Daoy (cell line): Measurements from ENCODE around the gene GAB1. TPM values are rescaled to one million over a fixed set of nuclear protein-coding genes. Genes with fewer than 3 reads are reported as not detected.

Experiments
- DNase-seq: peaks from one replicate; pipeline ENCODE4 v3.0.0-alpha.2; 2015; ENCODE audit warnings: low read depth
- total RNA-seq: library from RNA; depleted of rRNA; stranded (reverse); fragments of >200 nt; shearing (Covaris generic); gene quantifications from 2 replicates; pipeline ENCODE4 v1.2.3, GENCODE V29; 2014; rRNA removed

The GAB1 gene
- total RNA-seq, 1 experiment from 2014 or later, result 5.3 TPM

DNA sequence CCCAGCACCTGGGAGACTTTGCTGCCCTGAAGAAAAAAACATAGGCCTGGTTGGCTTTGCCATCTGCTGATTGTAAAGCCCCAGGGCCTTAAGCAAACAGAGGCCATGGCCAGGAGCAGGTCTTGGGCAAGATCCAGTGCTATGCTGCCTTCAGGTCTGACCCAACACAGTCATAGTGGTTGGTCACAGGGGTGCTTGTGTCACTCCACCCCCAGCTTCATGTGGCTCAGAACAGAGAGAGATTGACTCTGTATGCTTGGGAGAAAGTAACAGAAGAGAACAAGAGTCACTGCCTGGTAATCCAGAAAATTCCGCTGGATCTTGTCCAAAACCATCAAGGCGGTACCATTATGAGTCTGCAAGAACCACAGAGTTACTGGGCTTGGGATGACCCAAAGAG, 152.4 kb downstream of the GAB1 start:
- DNase-seq, result peak; percentile 3

DNA sequence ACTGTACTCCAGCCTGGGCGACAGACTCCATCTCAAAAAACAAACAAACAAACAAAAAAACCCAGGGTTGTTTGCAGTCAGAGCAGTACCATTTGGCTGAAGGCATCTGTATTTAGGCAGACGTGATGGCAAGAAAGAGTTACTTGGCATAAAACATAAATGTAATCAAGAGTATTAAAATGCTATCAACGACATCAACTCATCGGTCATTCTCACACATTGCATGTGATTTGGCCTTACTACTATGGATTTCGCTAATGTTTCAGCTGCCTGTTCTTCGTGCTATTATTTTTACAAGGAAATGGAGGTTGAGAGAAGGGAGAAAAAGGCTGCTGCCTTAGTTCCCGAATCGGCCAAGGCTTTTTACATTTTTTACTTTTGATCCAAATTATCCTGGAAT, 161.3 kb downstream of the GAB1 start:
- DNase-seq, result no peak

DNA sequence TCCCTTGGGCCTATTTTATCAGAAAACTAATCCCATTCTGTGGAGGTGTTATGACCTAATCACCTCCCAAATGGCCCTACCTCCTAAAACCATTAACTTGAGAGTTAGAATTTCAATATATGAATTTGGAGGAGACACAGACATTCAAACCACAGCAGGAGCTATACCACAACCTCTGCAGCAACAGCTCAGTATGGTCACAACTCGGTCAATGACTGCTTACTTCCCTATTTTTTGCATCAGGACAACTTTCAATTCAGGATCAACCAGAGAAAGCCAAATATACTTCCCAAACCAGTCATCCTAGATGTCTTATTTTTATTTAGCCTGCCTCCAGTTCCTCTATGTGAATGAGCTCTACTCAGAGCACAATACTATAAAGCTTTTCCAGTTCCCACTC, 165.6 kb downstream of the GAB1 start:
- no peak for DNase-seq

DNA sequence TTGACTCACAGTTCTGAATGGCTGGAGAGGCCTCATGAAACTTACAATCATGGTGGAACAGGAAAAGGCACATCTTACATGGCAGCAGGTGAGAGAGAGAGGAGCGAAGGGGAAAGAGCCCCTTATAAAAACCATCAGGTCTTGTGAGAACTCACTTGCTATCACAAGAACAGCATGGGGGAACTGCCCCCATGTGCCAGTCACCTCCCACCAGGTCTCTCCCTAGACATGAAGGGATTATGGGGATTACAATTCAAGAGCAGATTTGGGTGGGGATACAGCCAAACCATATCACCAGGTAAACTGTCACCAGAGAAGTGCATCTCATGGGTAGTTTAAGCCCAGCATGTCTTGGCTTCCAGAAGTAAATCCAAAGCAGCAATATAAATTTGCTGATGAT, 169.4 kb downstream of the GAB1 start:
- DNase-seq, result no peak

DNA sequence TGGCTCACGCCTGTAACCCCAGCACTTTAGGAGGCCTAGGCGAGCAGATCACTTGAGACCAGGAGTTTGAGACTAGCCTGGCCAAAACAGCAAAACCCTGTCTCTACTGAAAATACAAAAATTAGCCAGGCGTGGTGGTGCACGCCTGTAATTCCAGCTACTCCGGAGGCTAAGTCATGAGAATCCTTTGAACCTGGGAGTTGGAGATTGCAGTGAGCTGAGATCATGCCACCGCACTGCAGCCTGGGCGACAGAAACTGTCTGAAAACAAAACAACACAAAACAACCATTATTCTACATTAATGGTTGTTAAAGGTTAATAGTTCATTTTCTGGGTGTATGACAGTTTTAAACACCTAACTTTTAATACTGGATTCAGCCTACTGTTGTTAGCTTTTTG, 175.2 kb downstream of the GAB1 start:
- DNase-seq, result no peak

DNA sequence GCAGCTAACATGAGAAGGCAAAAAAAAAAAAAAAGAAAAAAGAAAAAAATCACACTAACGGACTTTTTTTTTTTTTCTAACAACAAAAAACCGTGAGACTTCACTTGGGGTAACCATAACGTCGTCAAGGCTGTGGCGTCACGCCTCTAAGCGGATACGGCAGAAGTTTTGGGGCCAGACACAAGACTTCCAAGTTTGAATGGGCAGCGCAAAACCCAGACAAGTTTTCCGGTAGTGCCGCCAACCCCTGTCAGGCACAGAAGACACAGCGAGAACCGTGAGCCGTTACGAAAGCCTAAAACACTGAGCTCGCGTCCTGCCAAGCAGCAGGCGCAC, 176.3 kb downstream of the GAB1 start:
- DNase-seq, result no peak

DNA sequence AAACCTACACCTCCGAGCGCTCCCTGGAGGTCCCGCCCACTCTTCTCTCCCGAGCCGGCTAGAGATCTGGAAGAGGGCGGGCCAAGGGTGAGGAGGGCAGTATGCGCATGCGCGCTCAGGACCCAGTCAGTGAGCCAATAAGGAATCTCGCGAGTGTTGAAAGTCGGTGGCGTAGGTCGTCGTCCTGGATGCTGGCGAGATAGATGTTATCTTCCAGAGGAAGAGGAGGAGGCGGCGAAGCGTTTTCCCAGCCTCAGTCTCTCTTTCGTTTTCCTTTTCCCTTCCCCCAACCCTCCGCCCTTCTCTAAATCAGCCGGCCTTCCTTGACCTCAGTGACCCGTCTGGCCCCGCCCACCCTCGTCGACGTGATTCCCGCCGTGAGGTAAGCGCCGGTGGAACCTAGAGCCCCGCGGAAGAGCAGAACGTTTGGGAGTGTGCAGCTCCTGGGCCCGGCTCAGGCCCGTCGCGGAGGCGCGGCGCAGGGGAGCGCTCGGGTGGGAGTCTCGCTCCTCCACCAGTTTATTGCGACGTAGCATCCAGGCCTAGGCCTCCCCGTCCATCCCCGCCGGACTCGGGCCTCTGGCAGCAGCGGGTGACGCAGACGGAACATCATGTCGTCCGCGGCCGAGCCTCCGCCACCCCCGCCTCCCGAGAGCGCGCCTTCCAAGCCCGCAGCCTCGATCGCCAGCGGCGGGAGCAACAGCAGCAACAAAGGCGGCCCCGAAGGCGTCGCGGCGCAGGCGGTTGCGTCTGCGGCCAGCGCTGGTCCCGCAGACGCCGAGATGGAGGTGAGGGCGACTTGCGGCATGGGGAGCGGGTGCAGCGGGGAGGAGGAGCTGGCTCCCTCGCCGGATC, 176.9 kb downstream of the GAB1 start, which contains the start of gene SMARCA5:
TSS of gene SMARCA5 (plus strand) at position 389 of the 855 bp plus-strand sequence. CDS start at position 612, 223 bp downstream.
- DNase-seq, result peak; percentile 94

DNA sequence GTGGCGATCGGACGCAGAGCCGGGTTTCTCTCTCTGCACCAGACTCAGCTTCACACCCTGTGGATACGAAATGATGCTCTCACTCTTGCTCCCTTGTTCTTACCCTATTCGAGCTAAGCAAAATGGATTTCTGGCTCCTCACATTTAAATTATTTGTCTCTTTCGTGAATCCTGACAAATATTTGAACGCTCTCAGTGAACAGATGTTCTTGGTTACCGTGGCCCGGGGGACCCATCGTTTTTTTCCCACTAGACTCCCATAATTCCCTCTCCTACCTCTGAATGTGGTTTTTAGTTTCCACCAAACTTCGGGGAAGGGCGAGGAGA, 177.5 kb downstream of the GAB1 start:
- DNase-seq, result no peak

DNA sequence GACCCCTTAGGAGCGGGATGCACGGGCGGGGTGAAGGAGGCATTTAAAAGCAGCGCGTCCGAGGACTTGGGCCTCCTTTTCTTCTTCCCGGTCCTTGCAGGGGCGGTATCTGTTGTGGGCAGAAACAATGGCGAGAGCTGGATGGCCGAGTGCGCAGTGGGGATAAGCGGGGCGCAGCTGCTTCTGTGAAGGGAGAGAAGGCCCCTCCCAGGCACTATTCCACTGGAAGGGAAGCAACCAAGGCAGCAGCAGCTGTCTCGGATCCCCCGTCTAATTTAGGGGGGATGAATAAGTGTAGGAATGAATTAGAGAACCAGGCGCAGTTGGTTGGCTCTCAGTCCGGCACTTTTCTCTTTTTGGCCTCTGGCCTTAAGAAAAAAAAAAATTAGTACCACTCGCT, 177.8 kb downstream of the GAB1 start:
- peak; percentile 11 for DNase-seq

DNA sequence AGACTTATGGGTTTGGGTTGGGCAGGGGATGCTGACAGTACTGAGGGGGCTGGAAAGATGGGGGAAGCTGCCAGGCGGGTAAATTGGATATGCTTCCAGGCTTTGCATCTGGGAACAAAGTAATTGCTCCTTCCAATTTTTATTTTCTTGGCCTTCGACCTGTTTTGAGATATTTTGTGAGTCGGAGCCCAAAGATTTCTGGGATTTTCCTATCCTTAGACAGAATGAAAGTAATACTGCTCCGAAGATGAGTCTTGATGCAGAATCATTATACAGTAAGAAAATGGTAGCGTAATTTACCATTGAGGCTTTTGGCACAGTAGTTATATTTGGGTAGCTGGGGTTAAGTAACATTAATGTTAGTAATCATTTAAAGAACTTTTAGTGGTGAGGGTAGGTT, 178.2 kb downstream of the GAB1 start:
- DNase-seq, result no peak

DNA sequence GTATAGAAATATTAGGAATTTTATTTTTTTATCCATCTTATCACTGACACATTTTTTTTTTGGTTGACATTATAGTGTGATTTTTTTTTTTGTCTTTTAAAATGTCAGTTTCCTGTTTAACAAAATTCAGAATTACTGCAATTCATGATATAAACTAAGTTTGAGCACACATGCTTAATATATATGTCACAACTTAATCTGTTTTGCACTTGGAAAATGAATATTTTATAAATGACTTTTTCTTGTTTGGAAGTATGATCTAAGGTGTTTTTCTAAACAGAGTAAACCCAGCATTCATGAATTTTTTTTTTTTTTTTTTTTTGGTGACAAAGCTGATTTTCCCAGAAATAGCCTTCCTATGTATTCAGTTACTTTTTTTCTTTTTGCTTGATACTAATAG, 179.2 kb downstream of the GAB1 start:
- DNase-seq, result no peak

DNA sequence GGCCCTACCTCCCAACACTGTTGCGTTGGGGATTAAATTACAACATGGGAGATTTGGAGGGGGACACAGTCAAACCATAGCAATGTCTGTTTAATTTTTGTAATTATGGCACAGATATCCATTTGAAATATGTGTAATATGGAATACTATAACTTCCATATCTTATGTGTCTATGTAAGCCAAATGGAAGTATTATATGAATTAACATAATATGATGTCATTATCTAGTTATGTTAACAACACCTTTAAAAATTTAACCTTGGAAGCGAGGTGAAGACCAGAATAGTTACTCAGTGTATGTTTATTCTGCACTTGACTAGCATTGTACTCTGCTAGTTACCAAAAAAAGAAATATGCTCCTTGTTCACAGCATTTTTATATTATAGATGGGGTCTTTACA, 181.1 kb downstream of the GAB1 start:
- no peak for DNase-seq

Other genes starting within 250 kb of the GAB1 start
- gene USP38, start 152.0 kb upstream of the GAB1 start, total RNA-seq, result 8.0 and 8.1 TPM in 2 replicates
- 23.2 and 28.1 TPM in 2 replicates for gene SMARCA5, start 176.8 kb downstream of the GAB1 start, total RNA-seq